Thyroid gland (tissue), 4 donors: Measurements from ENCODE around the gene SORCS2.

Experiments used
- CTCF ChIP-seq, 6 experiments: fragments of 200-600 bp in 3 of 6; fragments of 450-650 bp in 3 of 6; sonication (generic) in 3 of 6; IDR thresholded peaks; one replicate each; pipeline ENCODE4 v1.5.1; 2016 to 2019; ENCODE audit warnings: antibody characterized with exemption in 6 of 6, mild to moderate bottlenecking in 2 of 6, inconsistent platforms in 1 of 6, moderate library complexity in 1 of 6
- POLR2A ChIP-seq, 2 donors: fragments of 450-650 bp; IDR thresholded peaks; one replicate each; pipeline ENCODE4 v1.6.1; 2017; ENCODE audit warnings: antibody characterized with exemption in 2 of 2, mild to moderate bottlenecking in 2 of 2, moderate library complexity in 1 of 2

GRCh38 chr4:7516096-7516772, 323.9 kb downstream of the SORCS2 start:
- no peak for TF ChIP-seq CTCF (IDR thresholded peaks at IDR 0.05)
- no peak for TF ChIP-seq POLR2A (IDR thresholded peaks at IDR 0.05)
